SU-DHL-6 (cell line): Measurements from ENCODE around the gene CARMIL1.

Source experiments
- H2AFZ ChIP-seq: fragments of 200-600 bp; sonication (generic); 2 replicates; pipeline ENCODE4 v1.6.1; 2014; ENCODE audit warnings: low read depth, mild to moderate bottlenecking, moderate library complexity, mixed read lengths, antibody characterized with exemption, low read length; ENCODE audit not compliant: severe bottlenecking
- H3F3A ChIP-seq: fragments of 200-600 bp; shearing (Covaris generic); 2 replicates; pipeline ENCODE4 v1.6.0; 2016; ENCODE audit warnings: antibody characterized with exemption, mild to moderate bottlenecking; ENCODE audit not compliant: insufficient read depth
- H3K27ac ChIP-seq: fragments of 200-600 bp; sonication (generic); 2 replicates; pipeline ENCODE4 v1.5.1; 2016; ENCODE audit warnings: low read depth, mild to moderate bottlenecking, low read length, moderate library complexity, mixed read lengths
- H3K27me3 ChIP-seq: fragments of 200-600 bp; sonication (generic), shearing (Covaris generic); 2 replicates; pipeline ENCODE4 v1.6.0; 2014; ENCODE audit warnings: mild to moderate bottlenecking, low read length
- H3K36me3 ChIP-seq: fragments of 200-600 bp; sonication (generic); 2 replicates; pipeline ENCODE4 v1.6.1; 2014; ENCODE audit warnings: mild to moderate bottlenecking, low read length, mixed read lengths
- H3K4me2 ChIP-seq: fragments of 300-600, 200-600 bp; shearing (Covaris generic), sonication (generic); 2 replicates; pipeline ENCODE4 v1.6.0; 2014; ENCODE audit warnings: low read length, low read depth, mild to moderate bottlenecking; ENCODE audit not compliant: poor library complexity, severe bottlenecking
- H3K4me3 ChIP-seq: fragments of 200-600 bp; sonication (generic); 2 replicates; pipeline ENCODE4 v1.5.1; 2014; ENCODE audit warnings: antibody characterized with exemption, low read length, mild to moderate bottlenecking, mixed read lengths; ENCODE audit not compliant: insufficient read depth, poor library complexity, severe bottlenecking
- H3K79me2 ChIP-seq: fragments of 200-600 bp; sonication (generic); 2 replicates; pipeline ENCODE4 v1.6.1; 2014; ENCODE audit warnings: mild to moderate bottlenecking, low read length, moderate library complexity; ENCODE audit not compliant: insufficient read depth
- H3K9ac ChIP-seq: fragments of 200-600 bp; sonication (generic); 2 replicates; pipeline ENCODE4 v1.7.0; 2014; ENCODE audit warnings: mild to moderate bottlenecking, low read length
- H3K9me2 ChIP-seq: fragments of 200-600 bp; sonication (generic); replicated peaks from 2 replicates; pipeline ENCODE4 v1.6.1; 2014; ENCODE audit warnings: low read length; ENCODE audit not compliant: insufficient read depth
- H3K9me3 ChIP-seq: fragments of 200-600 bp; sonication (generic); 2 replicates; pipeline ENCODE4 v1.6.1; 2014; ENCODE audit warnings: low read length, mixed read lengths; ENCODE audit not compliant: insufficient read depth
- H4K20me1 ChIP-seq: fragments of 200-600 bp; sonication (generic); 2 replicates; pipeline ENCODE4 v1.6.1; 2014; ENCODE audit warnings: low read depth, mild to moderate bottlenecking, antibody characterized with exemption, low read length, moderate library complexity, mixed read lengths
- EZH2phosphoT487 ChIP-seq: fragments of 200-600 bp; sonication (generic), shearing (Covaris generic); conservative IDR thresholded peaks from 2 replicates; pipeline ENCODE4 v1.6.1; 2018; ENCODE audit warnings: mild to moderate bottlenecking, antibody characterized with exemption, low read length, moderate library complexity, mixed read lengths
- TF ChIP-seq, protein P1 (sequence below): fragments of 200-600 bp; sonication (generic); IDR thresholded peaks from one replicate; pipeline ENCODE4 v1.5.1; 2017; ENCODE audit warnings: antibody characterized with exemption, mild to moderate bottlenecking, low read length, moderate library complexity; ENCODE audit not compliant: insufficient read depth, poor library complexity, severe bottlenecking

Gene CARMIL1

GRCh38 chr6:25311331-25311840 lies 32.2 kb downstream of the CARMIL1 start:
- Histone ChIP-seq H3K9me3 (no peaks in the 10 kb centered on the region), H2AFZ (no peak overlapping the region), H3K79me2 (peaks cover 31% of the 10 kb centered on the region; the same call in 1 of the 2 replicates), H3K4me3 (no peak overlapping the region), H3K4me2 (no peak overlapping the region), H3K36me3 (no peaks in the 10 kb centered on the region), H3K27ac (no peak overlapping the region), H3K9ac (no peak overlapping the region), H3F3A (no peaks in the 10 kb centered on the region), H3K27me3 (no peaks in the 10 kb centered on the region), H3K9me2 (no peaks in the 10 kb centered on the region), H4K20me1 (peaks cover 29% of the 10 kb centered on the region)
- TF ChIP-seq, protein P1, sequence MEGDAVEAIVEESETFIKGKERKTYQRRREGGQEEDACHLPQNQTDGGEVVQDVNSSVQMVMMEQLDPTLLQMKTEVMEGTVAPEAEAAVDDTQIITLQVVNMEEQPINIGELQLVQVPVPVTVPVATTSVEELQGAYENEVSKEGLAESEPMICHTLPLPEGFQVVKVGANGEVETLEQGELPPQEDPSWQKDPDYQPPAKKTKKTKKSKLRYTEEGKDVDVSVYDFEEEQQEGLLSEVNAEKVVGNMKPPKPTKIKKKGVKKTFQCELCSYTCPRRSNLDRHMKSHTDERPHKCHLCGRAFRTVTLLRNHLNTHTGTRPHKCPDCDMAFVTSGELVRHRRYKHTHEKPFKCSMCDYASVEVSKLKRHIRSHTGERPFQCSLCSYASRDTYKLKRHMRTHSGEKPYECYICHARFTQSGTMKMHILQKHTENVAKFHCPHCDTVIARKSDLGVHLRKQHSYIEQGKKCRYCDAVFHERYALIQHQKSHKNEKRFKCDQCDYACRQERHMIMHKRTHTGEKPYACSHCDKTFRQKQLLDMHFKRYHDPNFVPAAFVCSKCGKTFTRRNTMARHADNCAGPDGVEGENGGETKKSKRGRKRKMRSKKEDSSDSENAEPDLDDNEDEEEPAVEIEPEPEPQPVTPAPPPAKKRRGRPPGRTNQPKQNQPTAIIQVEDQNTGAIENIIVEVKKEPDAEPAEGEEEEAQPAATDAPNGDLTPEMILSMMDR, result no peak
- no peak for TF ChIP-seq EZH2phosphoT487

- Histone ChIP-seq H3K4me2 (no peak overlapping the region), H3K9ac (no peak overlapping the region), H3F3A (no peaks in the 10 kb centered on the region), H3K79me2 (peaks cover 33% of the 10 kb centered on the region; the same call in 1 of the 2 replicates), H4K20me1 (peaks cover 28% of the 10 kb centered on the region), H3K27me3 (no peaks in the 10 kb centered on the region), H3K27ac (no peak overlapping the region), H2AFZ (no peak overlapping the region), H3K36me3 (no peaks in the 10 kb centered on the region), H3K9me3 (no peaks in the 10 kb centered on the region), H3K4me3 (no peak overlapping the region), H3K9me2 (no peaks in the 10 kb centered on the region)
- no peak for TF ChIP-seq EZH2phosphoT487
- TF ChIP-seq, protein P1, result no peak
Measured at GRCh38 chr6:25312034-25312620, 33.0 kb downstream of the CARMIL1 start.

DNA sequence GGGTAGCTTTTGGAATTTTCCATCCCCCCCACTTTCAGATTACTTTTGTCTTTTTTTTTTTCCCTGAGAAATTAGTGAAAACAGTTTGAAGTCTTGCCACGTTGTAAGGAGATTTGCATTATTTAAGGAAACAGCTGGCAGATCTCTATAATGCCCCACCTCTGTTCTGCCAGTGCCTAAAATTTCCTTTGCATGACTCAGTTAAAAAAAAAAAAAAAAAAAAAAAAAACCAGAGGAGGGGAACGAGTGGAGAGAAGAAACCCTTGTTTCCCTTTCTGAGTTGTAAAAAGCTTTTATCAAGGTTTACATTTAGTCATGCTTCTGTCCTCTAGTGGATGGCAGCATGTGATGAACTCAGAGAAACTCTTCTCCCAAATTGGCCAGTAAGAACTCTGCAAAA lies 33.5 kb downstream of the CARMIL1 start:
- Histone ChIP-seq H3F3A (no peaks in the 10 kb centered on the region), H3K9me2 (no peaks in the 10 kb centered on the region), H3K4me2 (no peak overlapping the region), H3K79me2 (peaks cover 35% of the 10 kb centered on the region; the same call in 1 of the 2 replicates), H3K4me3 (no peak overlapping the region), H3K27me3 (no peaks in the 10 kb centered on the region), H3K9ac (no peak overlapping the region), H4K20me1 (peaks cover 24% of the 10 kb centered on the region), H3K27ac (no peak overlapping the region), H3K9me3 (no peaks in the 10 kb centered on the region), H3K36me3 (no peaks in the 10 kb centered on the region), H2AFZ (no peak overlapping the region)
- no peak for TF ChIP-seq EZH2phosphoT487
- TF ChIP-seq, protein P1, result no peak
